Measurements from ENCODE around the gene INPP4B.
"Not testable (repeated sequence)": the region's sequence is repeated elsewhere in the genome, so short reads cannot be mapped to it uniquely, and the experiment has no call there.

The INPP4B gene

GRCh38 chr4:142824368-142824767 is 21.7 kb downstream of the INPP4B start:
- DNase-seq = no peak

DNA sequence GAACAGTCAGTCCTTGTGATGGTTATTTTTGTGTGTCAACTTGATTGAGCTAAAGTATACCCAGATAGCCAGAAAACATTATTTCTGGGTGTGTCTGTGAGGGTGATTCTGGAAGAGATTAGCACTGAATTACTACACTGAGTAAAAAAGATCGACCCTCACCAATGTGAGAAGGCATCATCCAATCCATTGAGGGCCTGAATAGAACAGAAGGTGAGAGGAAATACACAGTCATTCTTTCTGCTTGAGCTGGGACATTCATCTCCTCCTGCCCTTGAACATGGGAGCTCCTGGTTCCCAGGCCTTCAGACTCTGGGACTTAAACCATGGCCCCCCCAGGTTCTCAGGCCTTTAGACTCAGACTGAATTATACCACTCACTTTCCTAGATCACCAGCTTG is 22.3 kb downstream of the INPP4B start:
- no peak for DNase-seq

DNA sequence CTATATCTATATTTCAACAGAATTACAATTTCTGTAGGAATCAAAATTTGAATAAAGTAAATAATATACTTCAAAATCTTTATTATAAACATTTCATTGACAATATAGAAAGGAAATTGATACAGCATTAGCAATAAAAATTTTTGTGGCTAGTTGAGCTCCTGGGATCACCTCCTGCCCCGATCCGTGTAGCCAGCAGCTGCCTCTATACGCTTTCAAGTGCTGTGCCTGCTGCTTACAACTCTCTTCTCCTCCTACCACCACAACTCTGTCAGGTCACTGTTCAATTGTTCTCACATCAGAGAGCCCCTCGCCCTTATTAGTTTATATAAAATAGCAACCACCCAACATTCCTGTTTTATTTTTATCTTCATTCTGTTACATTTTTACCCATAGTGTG is 27.6 kb downstream of the INPP4B start:
- DNase-seq = no peak

DNA sequence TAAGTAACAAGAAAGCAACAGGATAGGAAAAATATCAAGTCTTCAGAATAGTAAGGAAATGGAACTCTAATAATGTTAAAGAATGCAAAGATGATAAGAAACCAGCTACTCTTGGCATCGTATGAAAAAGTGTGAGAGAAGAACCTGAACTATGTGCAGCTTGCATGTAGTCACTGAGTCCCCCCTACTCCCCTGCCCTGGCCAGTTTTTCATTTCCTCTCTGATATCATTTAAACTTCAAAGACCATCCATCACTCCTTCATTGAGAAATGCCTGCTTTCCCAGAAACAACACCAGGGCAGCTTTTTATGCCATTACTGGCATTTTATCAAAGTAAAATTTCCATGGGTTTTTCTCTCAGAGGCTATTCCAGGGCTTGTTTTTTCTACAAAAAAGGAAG is 28.1 kb downstream of the INPP4B start:
- no peak for DNase-seq

GRCh38 chr4:142817442-142817841 is 28.7 kb downstream of the INPP4B start:
- DNase-seq = no peak

DNA sequence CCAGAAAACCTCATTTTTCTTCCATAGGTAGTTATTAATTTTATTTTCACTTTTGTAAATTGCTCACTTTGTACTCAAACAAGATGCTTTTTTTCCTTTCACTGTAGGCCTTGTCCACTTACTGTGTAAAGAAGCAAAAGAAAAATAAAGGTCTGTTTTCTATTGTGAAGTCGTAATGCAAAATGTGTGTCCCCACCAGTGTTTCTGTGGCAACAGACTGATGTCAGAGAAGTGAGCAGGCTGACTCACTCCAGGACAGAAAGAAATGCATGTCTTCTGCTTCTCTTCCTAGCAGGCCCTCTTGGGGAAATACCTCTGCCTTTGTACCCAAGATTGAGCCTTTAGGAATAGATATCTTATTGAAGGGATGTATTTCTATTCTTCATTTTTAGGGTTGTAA is 30.3 kb downstream of the INPP4B start:
- DNase-seq = no peak

- no peak for DNase-seq
These were observed 32.7 kb downstream of the INPP4B start for GRCh38 chr4:142813388-142813787.

- no peak for DNase-seq
These were observed 34.0 kb downstream of the INPP4B start for GRCh38 chr4:142812091-142812490.

GRCh38 chr4:142811034-142811433 is 35.1 kb downstream of the INPP4B start:
- DNase-seq = no peak

- no peak for DNase-seq
These were observed 36.5 kb downstream of the INPP4B start for GRCh38 chr4:142809559-142809958.

- not testable (repeated sequence) for DNase-seq
These were observed 42.2 kb downstream of the INPP4B start for GRCh38 chr4:142803879-142804278.

DNA sequence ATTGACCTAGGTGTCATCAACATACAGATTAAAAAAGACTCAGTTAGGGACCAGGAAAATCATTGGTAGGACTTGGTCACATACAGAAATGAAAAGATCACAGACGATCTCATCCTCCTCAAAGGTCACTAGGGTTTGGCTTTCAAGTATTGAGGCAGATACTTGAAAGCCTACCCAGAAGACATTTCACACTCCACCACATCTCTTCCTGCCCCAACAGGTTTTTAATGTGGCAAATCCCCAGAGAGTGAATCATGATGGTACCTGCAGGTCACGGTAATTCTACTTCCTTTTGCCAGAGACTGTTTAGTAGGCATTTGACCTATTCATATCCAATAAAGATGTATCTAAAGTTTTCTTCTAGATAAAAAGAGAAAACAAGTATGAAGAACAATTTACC is 44.1 kb downstream of the INPP4B start:
- DNase-seq = no peak

DNA sequence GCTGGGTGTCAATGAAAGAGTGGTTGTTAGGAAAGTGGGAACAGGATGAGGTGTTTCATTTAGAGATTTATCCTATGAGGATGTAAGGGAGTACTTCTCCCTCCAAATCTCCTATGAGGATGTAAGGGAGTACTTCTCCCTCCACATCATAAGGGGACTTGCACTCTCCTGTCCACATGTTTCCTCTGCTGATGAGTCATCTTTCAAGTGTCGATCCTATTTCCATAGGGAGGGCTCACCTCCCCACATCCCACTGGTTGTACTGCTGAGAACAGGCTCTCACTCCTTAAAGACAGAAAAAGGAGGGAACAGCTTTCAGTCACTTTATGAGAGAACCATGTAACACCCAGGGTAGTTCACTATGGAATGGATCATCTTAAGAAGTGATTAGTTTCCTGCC is 65.0 kb downstream of the INPP4B start:
- DNase-seq = no peak

DNA sequence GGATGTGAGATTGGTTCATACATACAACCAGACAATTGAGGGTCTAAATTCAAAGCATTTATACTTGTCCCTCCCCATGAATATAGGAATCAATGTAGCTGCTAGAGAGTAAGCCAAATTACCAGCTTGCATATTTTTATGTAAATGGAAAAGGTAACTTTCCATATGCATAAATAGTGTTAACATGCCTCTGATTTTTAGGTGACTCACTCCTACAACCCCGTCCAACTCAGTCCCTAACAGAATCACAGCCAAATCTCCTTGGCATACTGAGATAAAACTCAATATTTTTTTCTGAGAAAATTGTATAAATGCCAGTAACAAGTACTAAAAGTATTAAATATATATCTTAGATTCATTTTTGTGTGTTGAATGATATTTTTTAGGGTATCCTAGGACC is 67.2 kb downstream of the INPP4B start:
- DNase-seq = no peak

- DNase-seq = no peak
These were observed 67.7 kb downstream of the INPP4B start for GRCh38 chr4:142778430-142778829.

DNA sequence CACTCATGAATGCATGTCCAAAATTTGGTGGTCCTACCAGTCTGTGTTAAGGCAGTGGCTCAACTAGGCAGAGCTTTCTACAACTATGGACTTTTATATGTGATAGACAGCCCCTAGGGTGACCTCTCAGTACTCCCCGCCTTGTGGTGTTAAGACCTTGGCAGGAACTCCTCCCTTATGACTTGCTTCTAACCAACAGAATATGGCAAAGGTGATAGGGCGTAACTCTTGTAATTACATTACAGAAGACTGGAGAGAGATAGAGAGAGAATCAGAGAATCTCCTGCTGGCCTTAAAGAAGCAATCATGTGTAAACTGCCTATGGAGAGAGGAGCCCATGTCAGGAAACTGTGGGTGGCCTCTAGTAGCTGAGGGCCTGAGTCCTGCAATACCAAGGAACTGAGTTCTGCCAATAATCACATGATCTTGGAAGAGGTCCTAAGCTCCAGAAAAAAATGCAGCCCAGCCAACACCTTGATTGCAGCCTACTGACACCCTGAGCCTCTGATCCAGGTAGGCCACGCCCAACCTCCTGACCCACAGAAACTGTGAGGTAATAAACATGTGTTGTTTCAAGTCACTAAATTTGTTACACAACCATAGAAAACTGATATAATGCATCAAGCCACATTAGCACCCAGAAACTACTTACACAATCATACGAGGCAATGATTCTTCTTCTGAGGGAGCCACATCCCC is 68.9 kb downstream of the INPP4B start:
- no peak for DNase-seq

- no peak for DNase-seq
These were observed 70.1 kb downstream of the INPP4B start for GRCh38 chr4:142776026-142776425.

DNA sequence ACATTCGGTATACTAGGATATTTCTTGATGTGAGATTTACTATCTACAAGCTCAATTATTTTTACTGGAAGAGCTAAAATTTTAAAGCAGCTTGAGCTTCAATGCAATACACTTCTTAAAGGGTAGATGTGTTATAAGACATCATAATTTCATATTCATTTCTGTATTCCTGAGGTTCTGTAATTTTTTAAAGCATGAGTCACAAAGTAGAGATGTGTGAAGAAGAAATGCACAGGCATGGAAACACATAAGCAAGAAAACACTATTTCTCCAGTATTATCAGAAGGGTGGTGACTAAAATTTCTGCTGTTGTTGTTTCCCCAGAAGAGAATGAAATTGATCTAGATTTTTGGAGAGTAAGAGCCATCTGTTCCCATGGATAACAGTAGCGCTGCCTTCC is 72.6 kb downstream of the INPP4B start:
- no peak for DNase-seq

GRCh38 chr4:142762280-142762679 is 83.8 kb downstream of the INPP4B start:
- DNase-seq = no peak

DNA sequence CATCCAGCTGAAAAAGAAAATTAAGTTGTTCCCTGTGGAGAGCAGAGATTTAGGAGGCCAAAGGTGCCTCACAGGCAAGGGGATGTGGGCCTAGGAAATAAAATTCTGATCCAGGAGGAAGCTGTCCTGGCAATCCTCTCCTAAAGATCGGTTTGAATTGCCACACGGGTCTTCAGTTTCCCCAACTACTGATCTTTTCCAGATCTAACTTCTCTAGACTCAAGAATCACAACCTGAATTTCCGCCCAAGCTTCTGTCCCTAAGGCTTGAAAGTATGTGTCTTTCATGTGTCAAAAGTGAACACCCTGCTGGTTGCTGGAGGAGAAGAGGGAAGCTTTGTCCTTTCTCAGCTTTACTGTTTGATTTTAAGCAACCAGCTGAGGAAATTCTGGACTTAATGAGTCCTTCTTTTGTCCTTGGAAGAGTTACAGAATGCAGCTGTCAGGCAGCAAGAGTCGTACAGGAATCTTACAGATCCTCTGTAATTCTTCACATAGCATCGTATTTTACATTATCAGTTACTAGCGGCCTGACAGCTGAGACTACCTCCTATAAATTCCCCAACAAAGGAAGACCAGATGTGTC is 93.8 kb downstream of the INPP4B start:
- DNase-seq = no peak

DNA sequence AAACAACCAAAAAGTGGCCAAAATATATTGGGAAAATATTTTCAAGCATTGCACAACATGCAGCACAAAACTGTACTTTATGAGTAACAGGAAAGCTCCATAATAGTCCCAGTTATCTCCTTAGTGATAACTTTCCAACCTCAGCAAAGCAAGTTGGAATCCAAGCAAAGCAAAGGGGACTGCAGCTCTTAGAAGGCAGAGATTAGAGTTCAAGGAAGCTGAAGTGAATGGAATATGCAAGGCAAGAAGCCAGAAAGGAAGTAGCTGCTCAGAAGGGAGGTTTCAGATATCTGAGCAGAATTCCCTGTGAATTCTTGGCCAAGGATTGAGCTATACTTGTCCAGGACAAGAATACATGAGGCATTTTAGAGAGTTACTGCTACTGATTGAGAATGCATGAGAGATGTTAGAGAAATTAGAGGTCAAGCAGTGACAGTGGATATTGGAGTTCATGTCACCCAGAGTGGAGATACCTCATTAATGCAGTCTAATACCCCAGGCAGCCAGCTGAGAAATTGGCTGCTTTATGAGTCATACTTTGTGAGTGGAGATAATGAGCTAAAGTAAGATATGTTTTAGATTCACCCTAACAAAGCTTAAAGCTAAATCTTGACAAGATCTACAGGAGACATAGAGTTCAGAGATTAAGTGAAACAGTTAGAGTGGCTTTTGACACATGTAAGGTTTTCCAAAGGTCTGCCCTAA is 102.8 kb downstream of the INPP4B start:
- no peak for DNase-seq

GRCh38 chr4:142741995-142742394 is 104.1 kb downstream of the INPP4B start:
- DNase-seq = no peak

- no peak for DNase-seq
These were observed 117.9 kb downstream of the INPP4B start for GRCh38 chr4:142728233-142728632.

DNA sequence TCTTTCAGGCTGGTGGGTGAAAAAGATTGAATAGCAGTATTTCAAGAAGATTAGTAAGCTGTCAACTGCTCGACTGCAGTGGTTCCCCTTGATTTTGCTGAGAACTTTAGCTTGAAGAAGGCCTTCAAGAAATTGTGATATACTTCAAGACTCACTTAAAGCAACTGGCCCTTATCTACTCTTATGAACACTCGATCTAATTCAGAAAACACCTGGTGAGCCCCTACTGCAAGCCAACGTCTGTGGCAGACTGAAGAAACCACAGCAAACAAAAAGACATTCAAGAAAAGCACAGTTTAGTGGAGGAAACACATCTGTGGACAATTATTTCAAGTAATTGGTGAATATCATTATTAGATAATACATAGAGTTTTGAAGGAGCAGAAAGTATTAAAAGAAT is 119.0 kb downstream of the INPP4B start:
- DNase-seq = no peak
